HG02571 (cell line): ENCODE data around the gene FLT3LG.
A peak's percentile ranks its signal among the peaks of the same experiment; 100 is the strongest.

Experiments used
- ATAC-seq: cut with Tn5 transposase; IDR thresholded peaks from one replicate; pipeline ENCODE4 v1.9.1; 2021; ENCODE audit warnings: mild to moderate bottlenecking, moderate library complexity; ENCODE audit not compliant: unreplicated experiment

Gene FLT3LG

DNA sequence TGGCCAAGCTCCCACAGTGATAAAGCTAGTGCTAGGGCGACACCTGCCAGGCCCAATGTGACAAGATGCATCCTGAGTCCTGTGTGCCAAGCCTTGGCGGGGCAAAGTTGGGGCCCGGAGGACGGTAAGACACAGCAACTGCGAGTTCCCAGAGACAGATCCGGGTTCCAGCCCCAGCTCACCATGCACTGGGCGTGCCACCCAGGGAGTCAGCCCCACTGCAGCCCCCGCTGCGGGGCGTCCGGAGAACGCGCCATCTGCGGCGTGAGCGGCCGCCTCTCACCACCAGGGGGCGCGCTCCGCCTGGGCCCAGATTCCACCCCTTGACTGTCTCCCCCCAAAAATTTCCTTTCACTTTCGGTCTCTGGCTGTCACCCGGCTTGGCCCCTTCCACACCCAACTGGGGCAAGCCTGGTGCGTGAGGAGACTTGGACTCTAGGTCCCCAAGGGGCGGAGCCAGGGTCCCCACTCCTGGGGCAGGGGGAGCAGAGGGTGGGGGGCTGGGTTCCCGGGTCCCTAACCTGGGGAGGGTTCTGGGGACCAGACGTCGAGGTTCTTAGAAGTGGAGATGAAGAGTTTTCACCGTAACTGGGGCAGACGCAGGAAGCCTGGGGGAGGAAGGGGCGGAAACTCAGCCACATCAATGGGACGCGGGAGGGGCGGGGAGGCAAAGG, at the start of gene FLT3LG:
Gene FLT3LG (plus strand): TSS at position 348 of the 674 bp plus-strand sequence. CDS start 425 bp downstream, outside the sequence.
- ATAC-seq, result peak; percentile 46

GRCh38 chr19:49425178-49425577, 48.8 kb upstream of the FLT3LG start, which contains the start of gene GFY:
Gene GFY (plus strand): TSS chr19:49425388. CDS start chr19:49426431, 1,043 bp downstream.
- ATAC-seq, result no peak

- no peak for ATAC-seq
Measured at GRCh38 chr19:49425922-49426592, 48.0 kb upstream of the FLT3LG start.

DNA sequence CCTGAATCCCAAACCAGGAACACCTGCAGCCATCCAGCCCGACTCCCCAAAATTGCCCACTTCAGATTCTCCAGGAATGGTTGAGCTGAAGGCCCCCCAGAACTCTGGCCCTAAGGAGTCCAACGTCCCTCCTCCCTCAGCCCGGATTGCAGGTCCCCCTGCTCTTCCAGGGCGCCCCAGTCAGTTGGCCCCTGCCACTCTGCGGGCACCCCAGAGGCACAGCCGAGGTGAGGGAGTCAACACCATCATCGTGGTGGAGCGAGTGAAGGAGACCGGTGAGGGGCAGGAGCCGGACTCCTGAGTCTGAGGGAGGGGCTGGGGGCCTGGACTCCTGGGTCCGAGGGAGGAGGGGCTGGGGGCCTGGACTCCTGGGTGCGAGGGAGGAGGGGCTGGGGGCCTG, 46.7 kb upstream of the FLT3LG start:
- no peak for ATAC-seq

- ATAC-seq, result no peak
Measured at GRCh38 chr19:49427855-49428546, 46.0 kb upstream of the FLT3LG start.

DNA sequence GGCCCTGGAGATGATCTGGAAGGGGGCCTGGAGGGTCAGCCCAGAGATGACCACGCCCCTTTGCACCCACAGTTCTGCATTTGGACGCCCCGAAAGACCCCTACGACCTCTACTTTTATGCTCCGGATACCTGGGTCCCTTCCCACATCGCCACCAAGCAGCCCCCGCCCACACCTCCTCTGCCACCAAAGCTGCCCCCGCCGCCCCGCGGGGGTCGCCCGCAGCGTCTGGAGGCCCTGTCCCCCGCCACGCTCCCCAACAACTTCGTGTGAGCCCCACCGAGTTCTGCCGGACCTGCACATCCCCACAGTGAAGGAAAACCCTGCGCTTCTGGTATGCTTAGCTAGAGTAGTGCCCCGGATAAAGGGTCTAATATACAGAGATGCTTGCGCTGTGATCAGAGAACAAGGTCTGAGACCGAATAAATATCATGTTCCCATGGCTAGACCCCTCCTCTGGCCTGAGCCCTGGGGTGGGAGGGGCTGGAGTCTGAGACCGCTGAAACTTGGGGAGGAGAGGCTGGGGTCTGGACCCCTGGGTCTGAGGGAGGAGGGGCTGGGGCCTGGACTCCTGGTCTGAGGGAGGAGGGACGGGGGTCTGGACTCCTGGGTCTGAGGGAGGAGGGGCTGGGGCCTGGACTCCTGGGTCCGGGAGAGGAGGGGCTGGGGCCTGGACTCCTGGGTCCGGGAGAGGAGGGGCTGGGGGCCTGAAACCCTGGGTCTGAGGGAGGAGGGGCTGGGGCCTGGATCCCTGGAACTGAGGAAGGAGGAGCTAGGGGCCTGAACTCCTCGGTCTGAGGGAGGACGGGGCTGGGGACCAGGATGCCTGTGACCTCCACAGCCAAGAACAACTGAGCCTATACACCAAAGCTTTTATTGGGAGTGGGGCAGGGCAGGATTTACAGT, 45.2 kb upstream of the FLT3LG start:
- no peak for ATAC-seq

DNA sequence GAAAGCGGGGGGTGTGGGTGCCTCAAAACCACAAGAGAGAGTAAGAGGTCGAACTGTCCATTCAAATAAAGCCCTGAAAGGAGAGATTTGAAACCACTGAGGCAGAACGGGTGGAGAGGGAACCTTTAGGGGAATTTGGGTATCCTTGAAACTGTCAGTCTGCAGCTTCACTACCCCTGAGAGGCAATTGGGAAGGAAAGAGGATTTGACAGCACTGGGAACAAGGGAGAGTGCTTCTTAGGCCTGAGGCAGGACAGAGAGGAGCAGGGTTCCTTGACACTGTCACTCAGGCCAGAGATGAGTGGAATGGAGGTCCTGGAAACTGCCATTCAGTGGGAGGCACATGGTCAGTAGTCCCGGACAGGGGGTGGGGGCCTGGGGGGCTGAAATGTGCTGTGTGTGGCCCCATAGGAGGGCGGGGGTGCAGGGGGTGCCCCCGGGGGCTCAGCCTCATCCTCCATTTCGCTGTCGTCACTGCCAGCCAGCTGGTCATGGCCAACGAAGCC, 43.8 kb upstream of the FLT3LG start:
- ATAC-seq, result no peak

- ATAC-seq, result no peak
Measured at GRCh38 chr19:49430678-49431329, 43.2 kb upstream of the FLT3LG start.

- ATAC-seq, result no peak
Measured at GRCh38 chr19:49431330-49431749, 42.7 kb upstream of the FLT3LG start.

GRCh38 chr19:49432141-49433073, 41.6 kb upstream of the FLT3LG start:
- no peak for ATAC-seq

GRCh38 chr19:49433240-49433901, 40.6 kb upstream of the FLT3LG start:
- no peak for ATAC-seq

- no peak for ATAC-seq
Measured at GRCh38 chr19:49434907-49435583, 39.0 kb upstream of the FLT3LG start.

- ATAC-seq, result no peak
Measured at GRCh38 chr19:49435670-49436069, 38.3 kb upstream of the FLT3LG start.

- ATAC-seq, result no peak
Measured at GRCh38 chr19:49436381-49437017, 37.5 kb upstream of the FLT3LG start.

DNA sequence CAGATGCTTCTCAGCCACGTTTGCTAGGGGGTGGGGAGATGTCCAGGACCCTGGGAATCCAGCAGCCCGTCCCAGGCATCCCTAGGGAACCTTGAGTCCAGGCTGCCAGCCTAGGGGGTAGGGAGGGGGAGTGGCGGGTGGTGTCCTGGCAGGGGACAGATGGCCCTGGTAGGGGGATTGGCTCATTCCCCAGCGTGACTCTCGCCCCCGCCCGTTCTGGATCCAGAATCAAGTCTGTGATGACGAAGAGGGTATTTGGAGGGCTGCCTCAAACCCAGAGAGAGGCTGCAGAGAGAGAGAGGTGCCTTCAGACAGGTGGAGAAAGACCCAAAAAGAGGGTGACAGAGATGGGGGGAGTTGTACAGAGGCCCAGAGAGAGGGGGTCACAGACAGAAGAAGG, 36.8 kb upstream of the FLT3LG start:
- no peak for ATAC-seq

- no peak for ATAC-seq
Measured at GRCh38 chr19:49438261-49438660, 35.8 kb upstream of the FLT3LG start.

DNA sequence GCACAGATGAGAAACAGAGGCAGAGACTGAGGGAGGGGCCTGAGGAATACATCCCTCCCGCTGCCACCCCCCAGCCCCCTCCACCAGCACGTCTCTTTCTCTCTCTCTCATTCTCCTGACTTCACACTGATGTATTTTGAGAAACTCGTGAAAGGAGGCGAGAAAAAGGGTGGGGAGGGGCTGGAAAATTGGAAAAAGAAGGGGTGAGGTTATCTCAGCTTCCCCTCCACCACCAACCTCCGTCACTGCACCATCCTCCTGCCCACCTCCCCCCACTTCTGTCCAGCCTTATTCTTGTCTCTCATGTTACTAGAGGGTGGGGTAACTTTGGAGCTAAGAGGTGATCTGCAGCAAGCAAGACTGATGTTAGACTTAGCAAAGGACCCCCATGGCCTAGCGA, 34.2 kb upstream of the FLT3LG start:
- ATAC-seq, result no peak
